ENCODE measurements around the gene COQ8A.

COQ8A gene

DNA sequence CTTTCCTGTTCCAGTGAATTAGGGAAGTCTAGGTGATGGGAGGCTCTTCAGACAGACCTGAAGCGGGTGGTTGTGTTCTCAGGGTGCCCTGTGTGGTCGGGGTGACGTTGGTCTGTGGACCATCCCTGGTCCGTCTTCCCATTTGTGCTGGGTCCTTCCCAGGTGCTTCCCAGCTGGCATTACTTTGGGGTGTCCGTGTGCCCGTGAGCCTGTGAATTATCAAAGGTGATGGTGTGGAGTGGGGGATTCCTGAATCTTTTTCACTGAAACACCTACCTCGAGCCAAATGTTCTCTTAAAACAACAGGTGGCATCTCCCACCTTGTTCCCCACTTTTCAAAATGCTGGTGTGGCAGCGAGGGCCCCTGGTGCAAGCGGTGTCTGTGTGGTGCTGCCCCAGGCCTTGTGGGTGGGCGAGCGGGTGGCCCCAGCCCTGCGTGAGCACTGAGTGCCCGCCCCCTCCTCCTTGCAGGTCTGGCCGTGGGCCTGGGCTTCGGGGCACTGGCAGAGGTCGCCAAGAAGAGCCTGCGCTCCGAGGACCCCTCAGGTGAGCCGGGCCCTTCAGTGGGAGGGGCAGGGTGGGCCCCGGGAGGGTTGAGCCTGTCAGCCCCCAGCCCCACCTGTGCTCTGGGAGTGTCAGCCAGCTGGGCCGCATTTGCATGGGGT, 37.0 kb downstream of the COQ8A start:
- Histone ChIP-seq H3K27me3 (no peaks in the 10 kb centered on the region), H3K27ac (peak overlapping the region; percentile 50), H3K4me3 (ENCODE audit: low read depth in 1 of 2, low read length in 1 of 2) (no peak overlapping the region), H3K4me1 (ENCODE audit: control insufficient read depth in 1 of 2, insufficient read depth in 1 of 2, low read depth in 1 of 2, low read length in 1 of 2) (peaks cover 4 to 16% of the 10 kb centered on the region in 2 experiments), H3K36me3 (peaks cover 49% of the 10 kb centered on the region), H3K9me3 (no peaks in the 10 kb centered on the region)
- TF ChIP-seq, protein P1, sequence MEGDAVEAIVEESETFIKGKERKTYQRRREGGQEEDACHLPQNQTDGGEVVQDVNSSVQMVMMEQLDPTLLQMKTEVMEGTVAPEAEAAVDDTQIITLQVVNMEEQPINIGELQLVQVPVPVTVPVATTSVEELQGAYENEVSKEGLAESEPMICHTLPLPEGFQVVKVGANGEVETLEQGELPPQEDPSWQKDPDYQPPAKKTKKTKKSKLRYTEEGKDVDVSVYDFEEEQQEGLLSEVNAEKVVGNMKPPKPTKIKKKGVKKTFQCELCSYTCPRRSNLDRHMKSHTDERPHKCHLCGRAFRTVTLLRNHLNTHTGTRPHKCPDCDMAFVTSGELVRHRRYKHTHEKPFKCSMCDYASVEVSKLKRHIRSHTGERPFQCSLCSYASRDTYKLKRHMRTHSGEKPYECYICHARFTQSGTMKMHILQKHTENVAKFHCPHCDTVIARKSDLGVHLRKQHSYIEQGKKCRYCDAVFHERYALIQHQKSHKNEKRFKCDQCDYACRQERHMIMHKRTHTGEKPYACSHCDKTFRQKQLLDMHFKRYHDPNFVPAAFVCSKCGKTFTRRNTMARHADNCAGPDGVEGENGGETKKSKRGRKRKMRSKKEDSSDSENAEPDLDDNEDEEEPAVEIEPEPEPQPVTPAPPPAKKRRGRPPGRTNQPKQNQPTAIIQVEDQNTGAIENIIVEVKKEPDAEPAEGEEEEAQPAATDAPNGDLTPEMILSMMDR (IDR thresholded peaks at IDR 0.05): no peak

DNA sequence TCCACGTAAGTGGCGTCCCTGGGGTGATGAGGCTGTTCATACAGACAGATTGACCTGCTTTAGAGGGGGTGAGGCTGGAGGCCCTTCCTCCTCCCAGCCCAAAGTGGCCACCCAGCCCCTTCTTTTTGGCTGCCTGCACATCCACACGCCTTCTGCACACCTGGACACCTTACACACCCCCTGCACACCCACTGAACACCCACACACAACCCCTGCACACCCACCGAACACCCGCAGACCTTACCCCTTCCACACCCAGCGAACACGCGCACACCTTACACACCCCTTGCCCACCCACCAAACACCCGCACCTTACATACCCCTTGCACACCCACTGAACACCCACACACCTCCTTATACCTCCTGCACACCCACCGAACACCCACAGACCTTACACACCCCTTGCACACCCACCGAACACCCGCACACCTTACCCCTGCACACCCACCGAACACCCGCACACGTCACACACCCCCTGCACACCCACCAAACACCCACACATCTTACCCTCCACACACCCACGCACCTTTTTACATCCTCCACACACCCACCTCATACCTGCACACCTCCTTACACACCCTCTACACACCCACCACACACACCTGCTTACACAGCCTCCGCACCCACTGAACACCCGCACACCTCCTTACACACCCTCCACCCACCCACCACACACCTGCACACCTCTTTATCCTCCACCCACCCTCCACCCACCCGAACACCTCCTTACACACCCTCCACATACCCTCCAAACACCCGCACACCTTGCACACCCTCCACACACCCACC, 37.7 kb downstream of the COQ8A start:
- H3K27me3 ChIP-seq: no peaks in the 10 kb centered on the region
- TF ChIP-seq, protein P1 (IDR thresholded peaks at IDR 0.05): no peak
- no peaks in the 10 kb centered on the region for H3K9me3 ChIP-seq
- peaks cover 4 to 9% of the 10 kb centered on the region in 2 experiments for H3K4me1 ChIP-seq (ENCODE audit: control insufficient read depth in 1 of 2, insufficient read depth in 1 of 2, low read depth in 1 of 2, low read length in 1 of 2)
- H3K4me3 ChIP-seq (ENCODE audit: low read depth in 1 of 2, low read length in 1 of 2): no peak overlapping the region
- peaks cover 56% of the 10 kb centered on the region for H3K36me3 ChIP-seq
- H3K27ac ChIP-seq: no peak overlapping the region

DNA sequence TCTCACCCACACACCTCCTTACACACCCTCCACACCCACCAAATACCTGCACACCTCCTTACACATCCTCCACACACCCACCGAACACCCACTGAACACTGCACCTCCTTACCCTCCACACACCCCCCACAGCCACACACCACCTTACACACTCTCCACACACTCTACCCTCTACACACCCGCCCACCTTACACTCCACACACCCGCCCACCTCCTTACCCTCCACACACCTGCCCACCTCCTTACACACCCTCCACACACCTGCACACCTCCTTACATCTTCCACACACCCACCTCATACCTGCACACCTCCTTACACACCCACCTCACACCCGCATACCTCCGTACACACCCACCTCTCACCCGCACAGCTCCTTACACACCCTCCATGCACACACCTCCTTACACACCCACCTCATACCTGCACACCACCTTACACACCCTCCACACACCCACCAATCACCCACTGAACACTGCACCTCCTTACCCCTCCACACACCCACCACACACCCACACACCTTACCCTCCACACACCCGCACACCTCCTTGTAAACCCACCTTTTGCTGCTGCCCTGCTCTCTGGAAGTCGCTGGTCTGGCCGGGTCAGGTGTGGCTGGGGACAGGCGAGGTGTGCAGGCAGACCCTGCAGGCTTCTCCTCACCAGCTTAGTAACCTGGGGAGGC, 38.5 kb downstream of the COQ8A start:
- Histone ChIP-seq H3K36me3 (peaks cover 64% of the 10 kb centered on the region), H3K27ac (no peak overlapping the region), H3K27me3 (no peaks in the 10 kb centered on the region), H3K4me1 (ENCODE audit: control insufficient read depth in 1 of 2, insufficient read depth in 1 of 2, low read depth in 1 of 2, low read length in 1 of 2) (peaks cover 4 to 7% of the 10 kb centered on the region in 2 experiments), H3K9me3 (no peaks in the 10 kb centered on the region), H3K4me3 (ENCODE audit: low read depth in 1 of 2, low read length in 1 of 2) (no peak overlapping the region)
- TF ChIP-seq, protein P1 (IDR thresholded peaks at IDR 0.05): no peak

DNA sequence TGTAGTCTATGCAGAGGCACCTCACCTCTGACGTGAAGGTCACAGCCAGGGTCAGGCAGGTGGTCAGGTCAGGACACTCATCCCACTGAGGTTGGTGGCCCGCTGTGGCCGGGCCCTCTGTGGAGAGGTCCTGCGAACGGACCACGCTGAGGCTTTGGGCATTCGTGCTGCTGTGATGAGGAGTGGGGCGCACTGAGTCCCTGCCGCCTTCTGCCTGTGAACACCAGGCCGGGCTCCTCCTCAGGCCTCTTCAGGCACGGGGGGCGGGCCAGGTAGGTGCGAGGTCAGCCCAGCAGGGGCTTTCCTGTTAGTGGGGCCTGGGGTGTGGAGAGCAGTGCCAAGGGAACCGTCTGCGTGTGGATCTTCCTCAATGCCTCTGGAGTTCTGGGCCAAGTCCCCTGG, 39.0 kb downstream of the COQ8A start:
- Histone ChIP-seq H3K4me3 (ENCODE audit: low read depth in 1 of 2, low read length in 1 of 2) (no peak overlapping the region), H3K9me3 (no peaks in the 10 kb centered on the region), H3K27me3 (no peaks in the 10 kb centered on the region), H3K36me3 (peaks cover 69% of the 10 kb centered on the region), H3K4me1 (ENCODE audit: control insufficient read depth in 1 of 2, insufficient read depth in 1 of 2, low read depth in 1 of 2, low read length in 1 of 2) (peaks cover 4 to 7% of the 10 kb centered on the region in 2 experiments), H3K27ac (no peak overlapping the region)
- TF ChIP-seq, protein P1 (IDR thresholded peaks at IDR 0.05): no peak

DNA sequence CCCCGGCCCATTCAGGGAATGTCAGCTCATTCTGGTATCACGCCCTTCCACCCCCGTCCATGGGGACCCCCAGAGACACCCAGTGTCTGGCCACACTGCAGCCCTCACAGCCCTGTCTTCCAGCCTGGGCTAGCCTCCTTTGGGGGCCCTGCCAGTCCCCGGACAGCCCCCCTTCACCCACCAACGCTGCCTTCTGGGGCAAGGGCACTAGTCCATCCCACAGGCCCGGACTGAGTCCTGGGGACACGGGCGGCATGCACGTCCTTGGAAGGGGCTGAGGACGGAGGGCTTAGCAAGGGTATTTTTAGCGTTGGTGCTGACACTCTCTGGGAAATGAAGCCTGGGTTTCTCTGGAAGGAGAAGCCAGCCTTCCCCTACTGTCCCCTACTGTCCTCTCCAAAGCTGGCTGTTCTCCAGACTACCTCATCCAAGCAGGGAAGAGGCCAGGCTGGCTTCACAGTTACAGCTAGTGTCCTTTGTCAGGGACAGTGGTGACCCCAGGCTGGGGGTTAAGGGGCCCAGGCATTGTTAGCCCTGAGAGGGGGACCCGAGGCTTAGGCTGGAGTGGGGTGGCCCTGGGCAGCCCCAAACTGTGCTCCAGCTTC, 39.5 kb downstream of the COQ8A start:
- H3K27ac ChIP-seq: no peak overlapping the region
- peaks cover 4 to 7% of the 10 kb centered on the region in 2 experiments for H3K4me1 ChIP-seq (ENCODE audit: control insufficient read depth in 1 of 2, insufficient read depth in 1 of 2, low read depth in 1 of 2, low read length in 1 of 2)
- no peak overlapping the region for H3K4me3 ChIP-seq (ENCODE audit: low read depth in 1 of 2, low read length in 1 of 2)
- H3K36me3 ChIP-seq: peaks cover 73% of the 10 kb centered on the region
- H3K27me3 ChIP-seq: no peaks in the 10 kb centered on the region
- no peaks in the 10 kb centered on the region for H3K9me3 ChIP-seq
- TF ChIP-seq, protein P1 (IDR thresholded peaks at IDR 0.05): no peak
